ENCODE results near the gene TRPM1.

GRCh38 chr15:31019986-31020385 lies 81.5 kb downstream of the TRPM1 start:
- TF ChIP-seq CTBP1 (IDR thresholded peaks at IDR 0.05; ENCODE audit: borderline replicate concordance) (no peak), SUZ12 (IDR thresholded peaks at IDR 0.05) (no peak), HDGF (IDR thresholded peaks at IDR 0.05; ENCODE audit: borderline replicate concordance) (no peak), SP1 (IDR thresholded peaks at IDR 0.05) (no peak), FOXK2 (IDR thresholded peaks at IDR 0.05) (no peak), PKNOX1 (IDR thresholded peaks at IDR 0.05) (no peak), BHLHE40 (IDR thresholded peaks at IDR 0.05; ENCODE audit: borderline replicate concordance) (no peak), ARNT (IDR thresholded peaks at IDR 0.05) (no peak), NFRKB (IDR thresholded peaks at IDR 0.05) (no peak), ELF4 (IDR thresholded peaks at IDR 0.05) (no peak), FOXM1 (IDR thresholded peaks at IDR 0.05; ENCODE audit: borderline replicate concordance) (no peak), TARDBP (IDR thresholded peaks at IDR 0.05) (no peak), ZNF384 (IDR thresholded peaks at IDR 0.05) (no peak)

Measured in HEK293T (cell line).